Keratinocyte (primary cell): ENCODE data around the gene CDC6. TPM values are rescaled to one million over a fixed set of nuclear protein-coding genes. Genes with fewer than 3 reads are reported as not detected.

Experiments used
- DNase-seq: peaks from one replicate; pipeline ENCODE4 v3.0.0-alpha.2; 2011; ENCODE audit warnings: low read depth, missing footprints, low spot score
- FAIRE-seq: peaks from 2 replicates; lab custom pipeline; 2011; peaks lifted over from hg19 to GRCh38; lab: Jason Lieb, UNC
- H2AFZ ChIP-seq: 2 replicates; pipeline ENCODE4 v1.6.0; 2012; ENCODE audit warnings: low read length, control low read depth, inconsistent platforms; ENCODE audit not compliant: control insufficient read depth
- H3K27ac ChIP-seq: 2 replicates; pipeline ENCODE4 v1.5.1; 2011; ENCODE audit warnings: low read length; ENCODE audit not compliant: control insufficient read depth, insufficient read depth
- H3K27me3 ChIP-seq: 3 replicates; pipeline ENCODE4 v1.6.0; 2011; ENCODE audit warnings: low read length; ENCODE audit not compliant: control insufficient read depth, insufficient read depth; ENCODE audit errors: extremely low read depth
- H3K36me3 ChIP-seq, 2 experiments: 2 replicates in 1 of 2; 3 replicates in 1 of 2; pipeline ENCODE4 v1.5.1; 2011; ENCODE audit warnings: low read length in 2 of 2, mild to moderate bottlenecking in 1 of 2; ENCODE audit not compliant: control insufficient read depth in 2 of 2, insufficient read depth in 2 of 2; ENCODE audit errors: extremely low read depth in 1 of 2
- H3K4me1 ChIP-seq: 3 replicates; pipeline ENCODE4 v1.5.1; 2011; ENCODE audit warnings: low read length; ENCODE audit not compliant: control insufficient read depth, insufficient read depth; ENCODE audit errors: extremely low read depth
- H3K4me2 ChIP-seq: 3 replicates; pipeline ENCODE4 v1.6.0; 2011; ENCODE audit warnings: low read depth, low read length; ENCODE audit not compliant: control insufficient read depth, insufficient read depth; ENCODE audit errors: extremely low read depth
- H3K4me3 ChIP-seq, 3 experiments: fragments of 200-600 bp in 1 of 3; sonication (generic) in 1 of 3; 2 replicates in 2 of 3; 3 replicates in 1 of 3; pipeline ENCODE4 v1.5.1; 2011 to 2016; ENCODE audit warnings: low read length in 3 of 3, mild to moderate bottlenecking in 3 of 3, control low read depth in 2 of 3, inconsistent platforms in 1 of 3, low read depth in 1 of 3, mixed read lengths in 1 of 3, mixed run types in 1 of 3, moderate library complexity in 1 of 3; ENCODE audit not compliant: control insufficient read depth in 2 of 3, insufficient read depth in 2 of 3; ENCODE audit errors: extremely low read depth in 1 of 3
- H3K79me2 ChIP-seq: 2 replicates; pipeline ENCODE4 v1.6.0; 2012; ENCODE audit warnings: low read length; ENCODE audit not compliant: control insufficient read depth, insufficient read depth
- H3K9ac ChIP-seq: 3 replicates; pipeline ENCODE4 v1.6.0; 2011; ENCODE audit warnings: low read length; ENCODE audit not compliant: control insufficient read depth, insufficient read depth; ENCODE audit errors: extremely low read depth
- H3K9me1 ChIP-seq: 3 replicates; pipeline ENCODE4 v1.6.0; 2011; ENCODE audit warnings: low read length; ENCODE audit not compliant: control insufficient read depth, insufficient read depth; ENCODE audit errors: extremely low read depth
- H3K9me3 ChIP-seq: 2 replicates; pipeline ENCODE4 v1.5.1; 2012; ENCODE audit warnings: low read depth, low read length; ENCODE audit not compliant: control insufficient read depth
- H4K20me1 ChIP-seq: 3 replicates; pipeline ENCODE4 v1.6.0; 2011; ENCODE audit warnings: low read length; ENCODE audit not compliant: control insufficient read depth, insufficient read depth; ENCODE audit errors: extremely low read depth
- CTCF ChIP-seq, 3 experiments: IDR thresholded peaks in 1 of 3; conservative IDR thresholded peaks in 1 of 3; optimal IDR thresholded peaks in 1 of 3; 2 replicates in 2 of 3; 3 replicates in 1 of 3; pipeline versions ENCODE3 to v1.5.1; 2011; ENCODE audit warnings: low read length in 3 of 3, mild to moderate bottlenecking in 3 of 3, moderate library complexity in 2 of 3, control low read depth in 1 of 3, inconsistent platforms in 1 of 3; ENCODE audit not compliant: insufficient read depth in 2 of 3; ENCODE audit errors: extremely low read depth in 1 of 3
- EZH2 ChIP-seq: IDR thresholded peaks from one replicate; pipeline ENCODE4 v1.6.1; 2012; ENCODE audit warnings: inconsistent platforms, mild to moderate bottlenecking, low read length, moderate library complexity
- dilution Hi-C: fragments of 300-500 bp; cut with MboI; formaldehyde crosslinking; loops from one replicate; pipeline ENCODE4 v1.7.0; 2020; ENCODE audit warnings: low sequenced_read_pairs; ENCODE audit not compliant: extremely low pct_ligation_motif_present
- polyA plus RNA-seq, 5 experiments: library from polyadenylated mRNA; depleted of rRNA in 3 of 5; stranded (reverse) in 3 of 5; stranded (forward) in 1 of 5; unstranded in 1 of 5; fragments of >200 nt; gene quantifications; 1 replicate in 1 of 5; 2 replicates in 3 of 5; 3 replicates in 1 of 5; pipeline versions ENCODE4 v1.2.1 to v1.2.3, GENCODE V29; 2011 to 2012; ENCODE audit warnings: missing spikeins in 2 of 5, low read depth in 1 of 5, low replicate concordance in 1 of 5

Gene CDC6
- polyA plus RNA-seq, 1 donor (not counting 4 experiments of a cell fraction or from before 2014, with no cell fraction given), result 28.0 TPM

- Histone ChIP-seq H3K79me2 (peaks cover 80% of the 10 kb centered on the region), H3K36me3 (peaks cover 7 to 10% of the 10 kb centered on the region in 2 experiments), H3K27ac (no peak overlapping the region), H3K4me3 (no peak overlapping the region), H3K4me2 (no peak overlapping the region), H2AFZ (no peak overlapping the region), H3K9me3 (no peaks in the 10 kb centered on the region), H3K9me1 (peaks cover 2% of the 10 kb centered on the region), H3K27me3 (no peaks in the 10 kb centered on the region), H4K20me1 (peaks cover 11% of the 10 kb centered on the region), H3K4me1 (peaks cover 20% of the 10 kb centered on the region), H3K9ac (no peak overlapping the region)
- dilution Hi-C loops, result no loop called here
- FAIRE-seq (no peak), DNase-seq (no peak)
- no peak for TF ChIP-seq EZH2
- no peak for TF ChIP-seq CTCF (optimal IDR thresholded peaks at IDR 0.05 in 1 of 3, IDR thresholded peaks at IDR 0.05 in 1 of 3, conservative IDR thresholded peaks at IDR 0.05 in 1 of 3; ENCODE audit: extremely low read depth in 1 of 3, insufficient read depth in 2 of 3, low read length in 3 of 3)
These were observed 42.4 kb downstream of the CDC6 start for GRCh38 chr17:40329839-40330794.

DNA sequence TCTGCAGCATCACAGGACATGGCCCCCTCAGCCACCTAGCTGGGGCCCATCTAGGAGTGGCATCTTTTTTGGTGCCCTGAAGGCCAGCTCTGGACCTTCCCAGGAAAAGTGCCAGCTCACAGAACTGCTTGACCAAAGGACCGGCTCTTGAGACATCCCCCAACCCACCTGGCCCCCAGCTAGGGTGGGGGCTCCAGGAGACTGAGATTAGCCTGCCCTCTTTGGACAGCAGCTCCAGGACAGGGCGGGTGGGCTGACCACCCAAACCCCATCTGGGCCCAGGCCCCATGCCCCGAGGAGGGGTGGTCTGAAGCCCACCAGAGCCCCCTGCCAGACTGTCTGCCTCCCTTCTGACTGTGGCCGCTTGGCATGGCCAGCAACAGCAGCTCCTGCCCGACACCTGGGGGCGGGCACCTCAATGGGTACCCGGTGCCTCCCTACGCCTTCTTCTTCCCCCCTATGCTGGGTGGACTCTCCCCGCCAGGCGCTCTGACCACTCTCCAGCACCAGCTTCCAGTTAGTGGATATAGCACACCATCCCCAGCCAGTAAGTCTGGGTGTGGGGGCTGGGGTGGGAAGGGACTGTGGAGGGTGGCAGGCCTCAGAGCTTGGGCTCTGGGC is 43.3 kb downstream of the CDC6 start:
- DNase-seq, result no peak
- dilution Hi-C loops, result no loop called here
- H3K4me3 ChIP-seq, result no peak overlapping the region
- H3K27ac ChIP-seq, result no peak overlapping the region
- peaks cover 16% of the 10 kb centered on the region for H3K4me1 ChIP-seq
- TF ChIP-seq CTCF (optimal IDR thresholded peaks at IDR 0.05 in 1 of 3, IDR thresholded peaks at IDR 0.05 in 1 of 3, conservative IDR thresholded peaks at IDR 0.05 in 1 of 3; ENCODE audit: extremely low read depth in 1 of 3, insufficient read depth in 2 of 3, low read length in 3 of 3) (no peak), EZH2 (no peak)
- H3K27me3 ChIP-seq, result no peaks in the 10 kb centered on the region
- peaks cover 79% of the 10 kb centered on the region for H3K79me2 ChIP-seq
- no peak for FAIRE-seq
- H3K4me2 ChIP-seq, result no peak overlapping the region
- H3K9me1 ChIP-seq, result peaks cover 2% of the 10 kb centered on the region
- no peaks in the 10 kb centered on the region for H3K9me3 ChIP-seq
- H2AFZ ChIP-seq, result no peak overlapping the region
- peaks cover 10% of the 10 kb centered on the region in 2 experiments for H3K36me3 ChIP-seq
- H3K9ac ChIP-seq, result no peak overlapping the region
- H4K20me1 ChIP-seq, result peaks cover 9% of the 10 kb centered on the region
